Stimulated activated CD4-positive, alpha-beta T cell treated with anti-CD3 and anti-CD28 coated beads, Interleukin-4, amount 100 ng/mL, for 48 hours (primary cell): Measurements from ENCODE around the gene ZSWIM4.
A peak's percentile ranks its signal among the peaks of the same experiment; 100 is the strongest.

Experiments
- DNase-seq, 2 donors: peaks; one replicate each; pipeline ENCODE4 v3.0.0-alpha.2; 2020; ENCODE audit warnings: low read depth in 2 of 2

ZSWIM4 gene

GRCh38 chr19:13835791-13836723 is 40.8 kb downstream of the ZSWIM4 start:
- DNase-seq, result no peak

- DNase-seq, result no peak
These were observed 43.3 kb downstream of the ZSWIM4 start for GRCh38 chr19:13838435-13839129.

- peak; percentile 78 to 87 for DNase-seq
These were observed 44.1 kb downstream of the ZSWIM4 start for GRCh38 chr19:13839130-13839937.

- no peak for DNase-seq
These were observed 44.7 kb downstream of the ZSWIM4 start for GRCh38 chr19:13839938-13840304.

GRCh38 chr19:13840305-13841085 is 45.3 kb downstream of the ZSWIM4 start:
- no peak for DNase-seq

- no peak for DNase-seq
These were observed 46.1 kb downstream of the ZSWIM4 start for GRCh38 chr19:13841086-13841961.

GRCh38 chr19:13841962-13842290 is 46.7 kb downstream of the ZSWIM4 start:
- DNase-seq, result no peak

- DNase-seq, result peak in 1 of 2 donors; percentile 64
These were observed 47.3 kb downstream of the ZSWIM4 start for GRCh38 chr19:13842291-13843103.

GRCh38 chr19:13843104-13843921 is 48.1 kb downstream of the ZSWIM4 start:
- DNase-seq, result no peak

- no peak for DNase-seq
These were observed 48.9 kb downstream of the ZSWIM4 start for GRCh38 chr19:13844130-13844631.

GRCh38 chr19:13846557-13847406 is 51.5 kb downstream of the ZSWIM4 start:
- peak; percentile 86 to 93 for DNase-seq

GRCh38 chr19:13847407-13848339 is 52.4 kb downstream of the ZSWIM4 start:
- DNase-seq, result peak; percentile 68 to 84

- no peak for DNase-seq
These were observed 53.1 kb downstream of the ZSWIM4 start for GRCh38 chr19:13848340-13848677.

- DNase-seq, result no peak
These were observed 53.8 kb downstream of the ZSWIM4 start for GRCh38 chr19:13848798-13849676.
